DMS53 (cell line): Measurements from ENCODE around the gene TRIM68.
A peak's percentile ranks its signal among the peaks of the same experiment; 100 is the strongest.

Experiments used
- DNase-seq: peaks from one replicate; lab custom pipeline; 2025; lab: John Stamatoyannopoulos, UW

The TRIM68 gene

GRCh38 chr11:4606231-4607015, 1.6 kb downstream of the TRIM68 start:
- peak; percentile 73 for DNase-seq

GRCh38 chr11:4605057-4605456, 3.0 kb downstream of the TRIM68 start:
- DNase-seq: no peak

GRCh38 chr11:4593739-4594138, 14.3 kb downstream of the TRIM68 start, which contains the start of gene OR52I1:
Gene OR52I1, plus strand, starts transcription at chr11:4594039. Its CDS starts 0 bp downstream, at chr11:4594039.
- no peak for DNase-seq

GRCh38 chr11:4589017-4589416, 19.0 kb downstream of the TRIM68 start:
- peak; percentile 37 for DNase-seq

GRCh38 chr11:4581443-4581842, 26.6 kb downstream of the TRIM68 start, which contains the start of gene OR52I2:
Gene OR52I2, plus strand, starts transcription at chr11:4581743.
- DNase-seq: no peak

GRCh38 chr11:4580124-4580523, 27.9 kb downstream of the TRIM68 start:
- DNase-seq: peak; percentile 10

GRCh38 chr11:4578624-4579023, 29.4 kb downstream of the TRIM68 start:
- no peak for DNase-seq

- peak; percentile 68 for DNase-seq
Observed at GRCh38 chr11:4577761-4578160, 30.3 kb downstream of the TRIM68 start.

GRCh38 chr11:4576880-4577279, 31.2 kb downstream of the TRIM68 start:
- DNase-seq: peak; percentile 16

- DNase-seq: no peak
Observed at GRCh38 chr11:4569075-4569474, 39.0 kb downstream of the TRIM68 start.

- no peak for DNase-seq
Observed at GRCh38 chr11:4565371-4565770, 42.7 kb downstream of the TRIM68 start.

GRCh38 chr11:4560467-4560866, 47.6 kb downstream of the TRIM68 start:
- peak; percentile 57 for DNase-seq

- peak; percentile 8 for DNase-seq
Observed at GRCh38 chr11:4559527-4560440, 48.2 kb downstream of the TRIM68 start.

GRCh38 chr11:4551346-4551979, 56.6 kb downstream of the TRIM68 start:
- DNase-seq: peak; percentile 34
